Measurements from ENCODE around the gene ACAA1. TPM values are rescaled to one million over a fixed set of nuclear protein-coding genes. Genes with fewer than 3 reads are reported as not detected.
A peak's percentile ranks its signal among the peaks of the same experiment; 100 is the strongest.

ACAA1 gene
- total and polyA plus RNA-seq, 2 of the 4 experiments (the other 2 are of a cell fraction) = 30.8 to 62.4 TPM

- Histone ChIP-seq H3K36me3 (ENCODE audit: control insufficient read depth, insufficient read depth, low read length) (peaks cover 16% of the 10 kb centered on the region), H2AFZ (replicated peaks; ENCODE audit: low read length, poor library complexity) (peak overlapping the region; percentile 61), H4K8ac (ENCODE audit: low read depth in 2 of 2, low read length in 2 of 2) (no peak overlapping the region), H4K91ac (ENCODE audit: insufficient read depth, low read depth, low read length) (no peak overlapping the region), H3K79me1 (ENCODE audit: low read depth in 1 of 2, low read length in 2 of 2) (no peaks in the 10 kb centered on the region), H3K27me3 (ENCODE audit: control insufficient read depth, insufficient read depth, low read length) (peaks cover 8% of the 10 kb centered on the region), H3K9me1 (ENCODE audit: insufficient read depth, low read length) (0 out of 2 replicates have a peak, but pooled peaks cover 3% of the 10 kb centered on the region), H3K4me3 (ENCODE audit: insufficient read depth, low read depth, low read length) (no peak overlapping the region), H3K23ac (ENCODE audit: low read depth, low read length) (no peak overlapping the region), H3K9ac (ENCODE audit: low read depth, low read length) (no peak overlapping the region), H2AK9ac (replicated peaks; ENCODE audit: low read depth, low read length, poor library complexity) (peak overlapping the region; percentile 33), H2BK15ac (ENCODE audit: low read depth, low read length) (no peak overlapping the region), H3K27ac (ENCODE audit: insufficient read depth, low read length) (no peak overlapping the region), H2BK5ac (ENCODE audit: low read depth, low read length, poor library complexity, severe bottlenecking) (no peak overlapping the region), H4K5ac (ENCODE audit: low read depth, low read length) (no peak overlapping the region), H3K4me1 (ENCODE audit: control insufficient read depth, insufficient read depth, low read length) (no peaks in the 10 kb centered on the region), H2BK20ac (ENCODE audit: low read depth, low read length) (no peak overlapping the region), H3K18ac (ENCODE audit: low read depth, low read length) (no peak overlapping the region), H3K14ac (replicated peaks; ENCODE audit: low read depth, low read length) (no peak overlapping the region), H3K4ac (ENCODE audit: low read depth, low read length) (no peak overlapping the region), H2BK120ac (ENCODE audit: low read depth, low read length) (no peak overlapping the region), H3K9me3 (ENCODE audit: control insufficient read depth, insufficient read depth, low read length) (no peaks in the 10 kb centered on the region), H4K20me1 (ENCODE audit: insufficient read depth, low read length) (no peaks in the 10 kb centered on the region), H2AK5ac (ENCODE audit: low read depth, low read length) (no peak overlapping the region), H3K56ac (ENCODE audit: extremely low read depth, insufficient read depth, low read length) (no peak overlapping the region), H3K4me2 (ENCODE audit: low read depth, low read length) (no peak overlapping the region)
- ATAC-seq (ENCODE audit: low read depth) = peak; percentile 81
- POLR2A ChIA-PET (ENCODE audit: unreplicated experiment) = no interaction called here
- dilution Hi-C loops (cut with HindIII; ENCODE audit: low sequenced_read_pairs, unreplicated experiment) = no loop called here
- CTCF ChIA-PET = interaction anchor here (0.9 to 1.2 kb wide), 5 partner anchors 19 to 228 kb away, joined by 3 to 6 read pairs (median 4); partner anchors contain the start of genes ACAA1 and XYLB
- BruUV-seq (replicated peaks) = no TSS peak
- in situ Hi-C loops (cut with MboI; ENCODE audit: low sequenced_read_pairs) = no loop called here
- intact Hi-C loops (cut with micrococcal nuclease) = loop anchor here (1.0 to 2.0 kb wide), 3 partner anchors 180 to 362 kb away; partner anchors contain the start of gene XYLB
- peak; percentile 55 for DNase-seq
- WGBS, 2 experiments (ENCODE audit: extremely low coverage in 2 of 2, insufficient read length in 1 of 2) = 43% methylated on average over 3 of the region's 11 CpGs; no CpG with 5 or more reads in 1 of the 2 experiments
- no peak for TF ChIP-seq CHD1 (IDR thresholded peaks at IDR 0.05; ENCODE audit: low read depth, low read length)
- TF ChIP-seq NFE2L2 (IDR thresholded peaks at IDR 0.05; ENCODE audit: low read depth, low read length) = no peak
- no peak for TF ChIP-seq ELK1 (IDR thresholded peaks at IDR 0.05; ENCODE audit: borderline replicate concordance, low read depth, low read length)
- TF ChIP-seq RAD21 (IDR thresholded peaks at IDR 0.05; ENCODE audit: low read length) = peak; percentile 84
- no peak for TF ChIP-seq RCOR1 (IDR thresholded peaks at IDR 0.05; ENCODE audit: insufficient replicate concordance, low read length)
- TF ChIP-seq SMC3 (IDR thresholded peaks at IDR 0.05; ENCODE audit: low read depth, low read length) = peak; percentile 77
- TF ChIP-seq CTCF (conservative IDR thresholded peaks at IDR 0.05; ENCODE audit: low read depth, low read length) = peak; percentile 69
- TF ChIP-seq RFX5 (IDR thresholded peaks at IDR 0.05; ENCODE audit: low read depth, low read length) = no peak
- TF ChIP-seq MAZ (IDR thresholded peaks at IDR 0.05; ENCODE audit: borderline replicate concordance, low read depth, low read length) = no peak
- no peak for TF ChIP-seq MAFK (IDR thresholded peaks at IDR 0.05; ENCODE audit: low read depth, low read length)
- TF ChIP-seq FOS (IDR thresholded peaks at IDR 0.05; ENCODE audit: low read depth, low read length) = no peak
- TF ChIP-seq POLR2A (IDR thresholded peaks at IDR 0.05; ENCODE audit: low read depth, low read length) = no peak
- peak; percentile 73 for TF ChIP-seq BHLHE40 (IDR thresholded peaks at IDR 0.05; ENCODE audit: low read depth, low read length)
- TF ChIP-seq CEBPB (IDR thresholded peaks at IDR 0.05; ENCODE audit: low read depth, low read length) = no peak
- TF ChIP-seq MXI1 (IDR thresholded peaks at IDR 0.05; ENCODE audit: borderline replicate concordance, low read depth, low read length) = 0 out of 2 replicates have a peak, but pooled peaks have one; percentile 30
Observed at GRCh38 chr3:38117748-38118420, 19.0 kb downstream of the ACAA1 start.
